ENCODE data around the gene PGAM5. TPM values are rescaled to one million over a fixed set of nuclear protein-coding genes. Genes with fewer than 3 reads are reported as not detected.
A peak's percentile ranks its signal among the peaks of the same experiment; 100 is the strongest.

The PGAM5 gene
- total RNA-seq, 1 donor from 2014 or later, result 25.4 TPM

DNA sequence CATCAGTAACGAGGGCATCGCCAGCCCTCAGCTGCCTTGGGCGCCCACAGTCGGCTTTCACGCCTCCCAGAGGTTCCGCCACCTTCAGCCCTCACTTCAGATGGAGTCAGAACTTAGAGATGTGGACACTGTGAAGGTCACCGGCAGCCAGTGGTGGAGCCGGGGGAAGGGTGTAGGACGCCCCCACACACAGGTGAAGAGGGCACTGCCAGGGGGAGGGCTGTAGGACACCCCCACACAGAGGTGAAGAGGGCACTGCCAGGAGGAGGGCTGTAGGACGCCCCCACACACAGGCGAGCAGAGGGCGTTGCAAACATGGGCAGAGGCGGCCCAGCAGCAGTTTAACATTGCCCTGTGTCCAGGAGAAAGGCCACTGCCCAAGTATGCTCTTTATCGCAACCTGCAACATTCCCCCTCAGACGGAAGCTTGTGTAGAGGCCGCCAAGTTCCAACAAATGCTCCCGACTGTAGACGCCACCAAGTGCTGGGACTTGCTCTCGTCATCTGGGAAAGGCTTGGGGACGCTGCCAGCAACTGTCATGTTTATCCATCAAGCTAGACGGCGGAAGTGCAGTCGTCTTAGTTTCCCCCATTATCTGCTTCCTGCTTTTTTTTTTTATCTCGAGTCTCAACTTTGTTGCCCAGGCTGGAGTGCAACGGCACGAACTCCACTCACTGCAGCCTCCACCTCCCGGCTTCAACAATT, 55.9 kb downstream of the PGAM5 start:
- TF ChIP-seq, protein P1, sequence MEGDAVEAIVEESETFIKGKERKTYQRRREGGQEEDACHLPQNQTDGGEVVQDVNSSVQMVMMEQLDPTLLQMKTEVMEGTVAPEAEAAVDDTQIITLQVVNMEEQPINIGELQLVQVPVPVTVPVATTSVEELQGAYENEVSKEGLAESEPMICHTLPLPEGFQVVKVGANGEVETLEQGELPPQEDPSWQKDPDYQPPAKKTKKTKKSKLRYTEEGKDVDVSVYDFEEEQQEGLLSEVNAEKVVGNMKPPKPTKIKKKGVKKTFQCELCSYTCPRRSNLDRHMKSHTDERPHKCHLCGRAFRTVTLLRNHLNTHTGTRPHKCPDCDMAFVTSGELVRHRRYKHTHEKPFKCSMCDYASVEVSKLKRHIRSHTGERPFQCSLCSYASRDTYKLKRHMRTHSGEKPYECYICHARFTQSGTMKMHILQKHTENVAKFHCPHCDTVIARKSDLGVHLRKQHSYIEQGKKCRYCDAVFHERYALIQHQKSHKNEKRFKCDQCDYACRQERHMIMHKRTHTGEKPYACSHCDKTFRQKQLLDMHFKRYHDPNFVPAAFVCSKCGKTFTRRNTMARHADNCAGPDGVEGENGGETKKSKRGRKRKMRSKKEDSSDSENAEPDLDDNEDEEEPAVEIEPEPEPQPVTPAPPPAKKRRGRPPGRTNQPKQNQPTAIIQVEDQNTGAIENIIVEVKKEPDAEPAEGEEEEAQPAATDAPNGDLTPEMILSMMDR (IDR thresholded peaks at IDR 0.05), result peak; percentile 7
- intact Hi-C loops (cut with DNase I), result no loop called here
- ATAC-seq, result peak; percentile 3
- Histone ChIP-seq H3K4me1 (peaks cover 15% of the 10 kb centered on the region), H3K4me3 (no peak overlapping the region), H3K9me3 (no peaks in the 10 kb centered on the region), H3K27ac (peak overlapping the region; percentile 70), H3K27me3 (no peaks in the 10 kb centered on the region), H3K36me3 (peaks cover 12% of the 10 kb centered on the region)
- DNase-seq, result no peak

DNA sequence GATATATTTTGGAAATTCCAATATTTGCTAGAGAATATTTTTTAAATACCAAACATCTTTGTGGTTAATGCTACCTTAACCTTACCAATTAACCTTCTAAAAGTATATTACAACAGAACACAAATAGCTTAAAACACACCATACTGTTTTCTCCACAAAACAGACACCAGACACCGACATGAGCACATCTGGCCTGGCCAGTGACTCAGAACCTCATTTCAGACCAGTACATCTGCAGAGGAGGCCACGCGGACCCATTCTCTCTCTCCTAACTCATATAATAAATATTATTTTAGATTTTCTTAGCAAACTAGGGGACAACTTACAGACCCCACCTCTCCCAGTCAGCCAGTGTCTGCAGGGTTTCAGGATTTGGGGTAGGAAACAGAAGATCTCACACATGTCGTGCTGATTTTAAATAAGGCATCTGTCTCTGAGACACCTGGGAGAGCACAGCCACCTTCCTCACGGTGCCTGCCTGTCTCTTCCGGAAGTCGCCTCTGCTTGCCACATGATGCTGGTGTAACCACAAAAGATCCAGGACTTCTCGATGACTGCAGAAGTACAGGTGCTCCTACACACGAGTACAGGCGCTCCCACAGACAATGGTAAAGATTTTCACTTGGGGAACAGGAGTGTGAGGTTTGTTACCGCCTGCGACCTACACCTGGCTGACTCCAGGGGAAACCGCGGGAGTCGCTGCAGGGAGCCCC, 60.6 kb downstream of the PGAM5 start:
- no peaks in the 10 kb centered on the region for H3K27me3 ChIP-seq
- H3K27ac ChIP-seq, result peak overlapping the region; percentile 11
- TF ChIP-seq, protein P1 (IDR thresholded peaks at IDR 0.05), result no peak
- no peaks in the 10 kb centered on the region for H3K9me3 ChIP-seq
- intact Hi-C loops (cut with DNase I), result no loop called here
- H3K36me3 ChIP-seq, result peaks cover 54% of the 10 kb centered on the region
- no peak for DNase-seq
- no peak overlapping the region for H3K4me3 ChIP-seq
- ATAC-seq, result no peak
- H3K4me1 ChIP-seq, result peaks cover 8% of the 10 kb centered on the region

Other genes with a start within 250 kb of the PGAM5 start
- 49.5 TPM for gene FBRSL1, start 220.7 kb upstream of the PGAM5 start, total RNA-seq
- 1.8 TPM for gene LRCOL1, start 100.3 kb upstream of the PGAM5 start, total RNA-seq
- 0.55 TPM for gene P2RX2, start 92.1 kb upstream of the PGAM5 start, total RNA-seq
- gene POLE, start 23.5 kb upstream of the PGAM5 start, total RNA-seq, result 23.5 TPM
- gene PXMP2, start 23.3 kb upstream of the PGAM5 start, total RNA-seq, result 21.2 TPM
- 60.2 TPM for gene ANKLE2, start 51.0 kb downstream of the PGAM5 start, total RNA-seq
- 65.3 TPM for gene GOLGA3, start 118.0 kb downstream of the PGAM5 start, total RNA-seq
- 50.2 TPM for gene CHFR, start 176.8 kb downstream of the PGAM5 start, total RNA-seq
- 13.4 TPM for gene ZNF605, start 245.5 kb downstream of the PGAM5 start, total RNA-seq